Choroid plexus epithelial cell (primary cell): ENCODE data around the gene FBLN1.
A peak's percentile ranks its signal among the peaks of the same experiment; 100 is the strongest.
"Not testable (repeated sequence)": the region's sequence is repeated elsewhere in the genome, so short reads cannot be mapped to it uniquely, and the experiment has no call there.

Experiments used
- DNase-seq: peaks from one replicate; pipeline ENCODE4 v3.0.0-alpha.2; 2010; ENCODE audit warnings: low read depth
- H3K4me3 ChIP-seq: 2 replicates; pipeline ENCODE4 v1.5.1; 2011; ENCODE audit warnings: low read depth, mild to moderate bottlenecking, control low read depth, low read length, moderate library complexity
- CTCF ChIP-seq: conservative IDR thresholded peaks from 2 replicates; pipeline ENCODE4 v1.5.1; 2011; ENCODE audit warnings: low read depth, mild to moderate bottlenecking, control low read depth, inconsistent platforms, low read length, moderate library complexity

The FBLN1 gene

GRCh38 chr22:45534339-45535192 lies 31.9 kb downstream of the FBLN1 start:
- DNase-seq = no peak
- H3K4me3 ChIP-seq = no peak overlapping the region
- TF ChIP-seq CTCF = no peak

- H3K4me3 ChIP-seq = no peak overlapping the region
- DNase-seq = no peak
- no peak for TF ChIP-seq CTCF
Measured at GRCh38 chr22:45535290-45535689, 32.6 kb downstream of the FBLN1 start.

GRCh38 chr22:45535835-45536234 lies 33.2 kb downstream of the FBLN1 start:
- not testable (repeated sequence) for DNase-seq, H3K4me3 ChIP-seq

- peak; percentile 97 for DNase-seq
- peak; percentile 1 for TF ChIP-seq CTCF
- H3K4me3 ChIP-seq = peak overlapping the region; percentile 2
Measured at GRCh38 chr22:45537734-45538181, 35.1 kb downstream of the FBLN1 start.

- no peak overlapping the region for H3K4me3 ChIP-seq
- peak; percentile 31 for DNase-seq
- no peak for TF ChIP-seq CTCF
Measured at GRCh38 chr22:45538281-45538680, 35.6 kb downstream of the FBLN1 start.

GRCh38 chr22:45540122-45540521 lies 37.4 kb downstream of the FBLN1 start:
- H3K4me3 ChIP-seq = no peak overlapping the region
- DNase-seq = no peak
- TF ChIP-seq CTCF = no peak

GRCh38 chr22:45541382-45541979 lies 38.8 kb downstream of the FBLN1 start:
- no peak for TF ChIP-seq CTCF
- no peak for DNase-seq
- no peak overlapping the region for H3K4me3 ChIP-seq
